Endodermal cell (in vitro differentiated cells): Measurements from ENCODE around the gene TIMD4. TPM values are rescaled to one million over a fixed set of nuclear protein-coding genes. Genes with fewer than 3 reads are reported as not detected.

ENCODE experiments used
- DNase-seq: peaks from one replicate; pipeline ENCODE4 v3.0.0-alpha.2; 2017
- H3K27ac ChIP-seq: 2 replicates; pipeline ENCODE4 v1.5.1; 2013; ENCODE audit warnings: mild to moderate bottlenecking, low read depth, low read length, moderate library complexity
- H3K27me3 ChIP-seq: 2 replicates; pipeline ENCODE4 v1.6.1; 2013; ENCODE audit warnings: mild to moderate bottlenecking, low read length, moderate library complexity; ENCODE audit not compliant: insufficient read depth, control insufficient read depth, poor library complexity, severe bottlenecking
- H3K36me3 ChIP-seq: 2 replicates; pipeline ENCODE4 v1.7.0; 2013; ENCODE audit warnings: mild to moderate bottlenecking, low read length, moderate library complexity; ENCODE audit not compliant: control insufficient read depth, insufficient read depth
- H3K4me1 ChIP-seq: one replicate; pipeline ENCODE4 v1.7.0; 2013; ENCODE audit warnings: low read length; ENCODE audit not compliant: control insufficient read depth, insufficient read depth
- H3K4me3 ChIP-seq: 2 replicates; pipeline ENCODE4 v1.5.1; 2013; ENCODE audit warnings: mild to moderate bottlenecking, low read length, moderate library complexity
- H3K9ac ChIP-seq: 2 replicates; pipeline ENCODE4 v1.6.1; 2013; ENCODE audit warnings: mild to moderate bottlenecking, low read length, moderate library complexity; ENCODE audit not compliant: poor library complexity, severe bottlenecking; ENCODE audit errors: extremely low read depth
- H3K9me3 ChIP-seq: 2 replicates; pipeline ENCODE4 v1.6.1; 2013; ENCODE audit warnings: mild to moderate bottlenecking, low read length, moderate library complexity; ENCODE audit not compliant: control insufficient read depth
- H3K27ac Mint-ChIP-seq: 2 replicates; pipeline ENCODE4 v1.8.0; 2020; ENCODE audit warnings: mixed read lengths
- H3K27me3 Mint-ChIP-seq: 2 replicates; pipeline ENCODE4 v1.8.0; 2021; ENCODE audit warnings: mild to moderate bottlenecking, mixed read lengths; ENCODE audit not compliant: insufficient read depth
- H3K36me3 Mint-ChIP-seq: 2 replicates; pipeline ENCODE4 v1.8.0; 2020; ENCODE audit warnings: low read depth, mixed read lengths
- H3K4me1 Mint-ChIP-seq: 2 replicates; pipeline ENCODE4 v1.8.0; 2020; ENCODE audit warnings: mixed read lengths
- H3K4me3 Mint-ChIP-seq: 2 replicates; pipeline ENCODE4 v1.8.0; 2020; ENCODE audit warnings: mild to moderate bottlenecking, moderate library complexity, mixed read lengths
- H3K9me3 Mint-ChIP-seq: 2 replicates; pipeline ENCODE4 v1.8.0; 2020; ENCODE audit warnings: mild to moderate bottlenecking, mixed read lengths
- WGBS, 2 experiments: methylation state at CpG; one replicate each; pipeline versions ENCODE4 v1.1.5 to v1.1.7; 2013; ENCODE audit warnings: missing lambda C conversion rate in 2 of 2, mixed read lengths in 1 of 2; ENCODE audit not compliant: insufficient coverage in 1 of 2, insufficient read length in 1 of 2; 5-methylcytosine and 5-hydroxymethylcytosine counted together
- total RNA-seq, 2 donors: library from RNA; stranded (reverse); fragmentation: NEBNext Ultra II Directional in 1 of 2; extraction: Animal tissue kit (Norgen Biotek cat#: 25700) in 1 of 2; gene quantifications; 2 replicates in 1 of 2; 3 replicates in 1 of 2; pipeline ENCODE4 v1.2.1, GENCODE V29; 2021
- TF ChIP-seq, protein P1 (sequence below): fragments of 200-600 bp; sonication (generic); conservative IDR thresholded peaks from 2 replicates; pipeline ENCODE4 v1.5.0; 2021; ENCODE audit warnings: antibody characterized with exemption, mild to moderate bottlenecking

The TIMD4 gene
- total RNA-seq, 2 donors from 2014 or later, result not detected

DNA sequence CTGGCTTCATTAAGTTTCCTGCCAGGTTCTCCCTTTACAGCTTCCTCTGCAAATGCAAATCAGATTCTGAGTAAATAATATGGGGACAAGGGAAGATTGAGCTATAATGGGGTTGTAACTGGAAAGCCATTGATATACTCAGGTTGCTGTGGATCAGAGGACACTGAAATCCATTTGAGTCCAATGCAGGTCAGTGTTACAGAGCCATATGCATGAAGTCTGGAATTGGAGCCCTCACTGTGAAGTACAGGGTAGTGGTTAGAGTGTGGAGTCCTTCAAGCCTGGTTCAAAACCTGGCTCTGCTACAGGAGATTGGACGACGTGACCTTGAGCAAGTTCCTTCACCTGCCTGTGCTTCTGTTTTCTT lies 48.7 kb downstream of the TIMD4 start:
- WGBS, 2 experiments, result 72 to 93% methylated on average over 2 of the region's 2 CpGs
- Histone ChIP-seq H3K4me3 (no peak overlapping the region), H3K36me3 (no peaks in the 10 kb centered on the region), H3K9ac (no peak overlapping the region), H3K27me3 (no peaks in the 10 kb centered on the region), H3K9me3 (no peaks in the 10 kb centered on the region), H3K4me1 (peaks cover 18% of the 10 kb centered on the region), H3K27ac (no peak overlapping the region)
- Mint-ChIP-seq H3K27ac (peak overlapping the region; percentile 82), H3K4me1 (peaks cover 32% of the 10 kb centered on the region), H3K4me3 (no peak overlapping the region), H3K36me3 (no peaks in the 10 kb centered on the region), H3K27me3 (no peaks in the 10 kb centered on the region), H3K9me3 (no peaks in the 10 kb centered on the region)
- TF ChIP-seq, protein P1, sequence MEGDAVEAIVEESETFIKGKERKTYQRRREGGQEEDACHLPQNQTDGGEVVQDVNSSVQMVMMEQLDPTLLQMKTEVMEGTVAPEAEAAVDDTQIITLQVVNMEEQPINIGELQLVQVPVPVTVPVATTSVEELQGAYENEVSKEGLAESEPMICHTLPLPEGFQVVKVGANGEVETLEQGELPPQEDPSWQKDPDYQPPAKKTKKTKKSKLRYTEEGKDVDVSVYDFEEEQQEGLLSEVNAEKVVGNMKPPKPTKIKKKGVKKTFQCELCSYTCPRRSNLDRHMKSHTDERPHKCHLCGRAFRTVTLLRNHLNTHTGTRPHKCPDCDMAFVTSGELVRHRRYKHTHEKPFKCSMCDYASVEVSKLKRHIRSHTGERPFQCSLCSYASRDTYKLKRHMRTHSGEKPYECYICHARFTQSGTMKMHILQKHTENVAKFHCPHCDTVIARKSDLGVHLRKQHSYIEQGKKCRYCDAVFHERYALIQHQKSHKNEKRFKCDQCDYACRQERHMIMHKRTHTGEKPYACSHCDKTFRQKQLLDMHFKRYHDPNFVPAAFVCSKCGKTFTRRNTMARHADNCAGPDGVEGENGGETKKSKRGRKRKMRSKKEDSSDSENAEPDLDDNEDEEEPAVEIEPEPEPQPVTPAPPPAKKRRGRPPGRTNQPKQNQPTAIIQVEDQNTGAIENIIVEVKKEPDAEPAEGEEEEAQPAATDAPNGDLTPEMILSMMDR, result no peak
- DNase-seq, result no peak

DNA sequence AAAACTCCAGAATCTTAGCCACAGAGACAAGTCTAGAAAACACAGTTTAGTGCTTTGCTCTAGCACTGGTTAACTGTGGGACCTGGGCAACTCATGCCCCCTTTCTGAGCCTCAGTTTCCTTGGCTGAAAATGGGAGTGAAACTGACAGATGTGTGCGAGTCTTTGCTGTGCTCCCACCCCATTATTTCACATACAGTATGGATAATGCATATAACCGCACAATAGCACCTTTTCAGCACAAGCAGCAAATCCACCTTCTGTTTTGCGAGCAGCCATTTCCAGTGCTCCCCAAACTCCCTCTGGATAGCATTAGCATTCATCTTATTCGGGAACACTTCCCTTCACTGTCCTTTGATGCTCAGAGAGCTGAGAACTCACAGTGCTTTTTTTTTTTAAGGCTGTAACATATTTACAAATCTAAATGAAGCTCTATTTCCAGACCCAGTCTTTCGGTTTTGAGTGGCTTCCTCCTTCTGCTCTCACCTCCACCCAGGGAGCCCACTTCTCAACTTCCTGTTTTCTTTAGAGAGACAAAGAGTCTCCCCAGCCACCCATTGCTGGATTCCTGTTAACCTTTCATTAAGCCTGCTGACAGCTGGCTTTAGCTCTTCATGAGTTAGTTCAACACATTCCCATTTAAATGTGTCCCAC lies 49.2 kb downstream of the TIMD4 start:
- Mint-ChIP-seq H3K36me3 (no peaks in the 10 kb centered on the region), H3K4me3 (no peak overlapping the region), H3K4me1 (peaks cover 32% of the 10 kb centered on the region), H3K27me3 (no peaks in the 10 kb centered on the region), H3K27ac (peak overlapping the region; percentile 82), H3K9me3 (no peaks in the 10 kb centered on the region)
- DNase-seq, result peak; percentile 90
- no peaks in the 10 kb centered on the region for H3K9me3 ChIP-seq
- 45 to 58% methylated on average over 3 to 5 of the region's 5 CpGs for WGBS, 2 experiments
- no peaks in the 10 kb centered on the region for H3K36me3 ChIP-seq
- no peak overlapping the region for H3K27ac ChIP-seq
- no peak overlapping the region for H3K9ac ChIP-seq
- no peak overlapping the region for H3K4me3 ChIP-seq
- H3K27me3 ChIP-seq, result no peaks in the 10 kb centered on the region
- H3K4me1 ChIP-seq, result peaks cover 18% of the 10 kb centered on the region
- TF ChIP-seq, protein P1, result no peak

DNA sequence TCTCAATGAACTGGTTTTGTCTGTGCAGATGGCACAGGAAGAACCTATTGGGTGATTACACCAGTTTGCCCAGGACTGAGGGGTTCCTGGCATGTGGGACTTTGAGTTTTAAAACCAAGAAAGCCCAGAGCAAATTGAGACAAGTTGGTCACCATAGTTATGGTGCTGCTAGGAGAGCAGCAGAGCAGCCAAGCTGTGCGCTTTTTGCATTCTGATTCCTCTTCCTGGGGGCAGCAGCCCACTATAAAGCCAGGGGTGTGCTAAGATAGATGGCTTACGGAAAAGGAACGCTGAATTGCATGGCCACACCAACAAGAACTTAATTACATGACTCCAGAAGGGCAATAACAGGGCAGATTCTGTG lies 49.7 kb downstream of the TIMD4 start:
- TF ChIP-seq, protein P1, result no peak
- peak overlapping the region; percentile 82 for H3K27ac Mint-ChIP-seq
- H3K4me1 ChIP-seq, result peaks cover 18% of the 10 kb centered on the region
- 78 to 100% methylated on average over 1 to 3 of the region's 3 CpGs for WGBS, 2 experiments
- H3K36me3 Mint-ChIP-seq, result no peaks in the 10 kb centered on the region
- peaks cover 32% of the 10 kb centered on the region for H3K4me1 Mint-ChIP-seq
- no peak overlapping the region for H3K4me3 Mint-ChIP-seq
- H3K4me3 ChIP-seq, result no peak overlapping the region
- no peak overlapping the region for H3K27ac ChIP-seq
- no peaks in the 10 kb centered on the region for H3K36me3 ChIP-seq
- H3K9me3 ChIP-seq, result no peaks in the 10 kb centered on the region
- no peak overlapping the region for H3K9ac ChIP-seq
- no peaks in the 10 kb centered on the region for H3K27me3 Mint-ChIP-seq
- H3K9me3 Mint-ChIP-seq, result no peaks in the 10 kb centered on the region
- H3K27me3 ChIP-seq, result no peaks in the 10 kb centered on the region
- DNase-seq, result peak; percentile 53
